ENCODE results near the gene HES2.

- no peak for TF ChIP-seq CTCF (IDR thresholded peaks at IDR 0.05)
- TF ChIP-seq POLR2A (IDR thresholded peaks at IDR 0.05): no peak
- no peak for TF ChIP-seq POLR2AphosphoS5 (IDR thresholded peaks at IDR 0.05)
Measured at GRCh38 chr1:6450005-6450450, 30.3 kb upstream of the HES2 start.

Data from prostate gland (tissue), 2 donors.